BLaER1 treated with 17β-estradiol and CSF1 and Interleukin-3, amounts not matched to agents 10 nM and 100 nM (cell line): Measurements from ENCODE around the gene VWCE.

ENCODE experiments used
- H3K27ac ChIP-seq, 11 experiments: shearing (Covaris generic); formaldehyde crosslinking; 2 replicates each; pipeline ENCODE4 v1.8.1; 2022
- H3K27me3 ChIP-seq, 11 experiments: shearing (Covaris generic); formaldehyde crosslinking; 2 replicates each; pipeline ENCODE4 v1.8.1; 2022
- H3K36me3 ChIP-seq, 11 experiments: shearing (Covaris generic); formaldehyde crosslinking; 2 replicates each; pipeline ENCODE4 v1.8.1; 2022
- H3K4me1 ChIP-seq, 10 experiments: shearing (Covaris generic); formaldehyde crosslinking; 2 replicates each; pipeline ENCODE4 v1.8.1; 2022
- H3K4me2 ChIP-seq, 11 experiments: shearing (Covaris generic); formaldehyde crosslinking; 2 replicates each; pipeline ENCODE4 v1.8.1; 2022
- H3K4me3 ChIP-seq, 10 experiments: shearing (Covaris generic); formaldehyde crosslinking; 2 replicates each; pipeline ENCODE4 v1.8.1; 2022
- H3K9ac ChIP-seq, 11 experiments: shearing (Covaris generic); formaldehyde crosslinking; 2 replicates each; pipeline ENCODE4 v1.8.1; 2022
- H3K9me3 ChIP-seq, 11 experiments: shearing (Covaris generic); formaldehyde crosslinking; replicated peaks in 1 of 11; 2 replicates each; pipeline ENCODE4 v1.8.1; 2022
- H4K20me1 ChIP-seq, 11 experiments: shearing (Covaris generic); formaldehyde crosslinking; 2 replicates each; pipeline ENCODE4 v1.8.1; 2022
- Cebpa-rat ChIP-seq, 11 experiments: shearing (Covaris generic); IDR thresholded peaks; 2 replicates each; pipeline ENCODE4 v1.8.1; 2022

The VWCE gene

GRCh38 chr11:61310749-61311148 lies 15.6 kb upstream of the VWCE start:
- Histone ChIP-seq H3K27ac (no peak overlapping the region), H3K27me3 (no peaks in the 10 kb centered on the region), H3K4me3 (no peak overlapping the region), H3K4me1 (no peaks in the 10 kb centered on the region), H4K20me1 (peaks cover 0 to 69% (median 38%) of the 10 kb centered on the region in 11 experiments; a peak in 18 of 22 replicates), H3K9me3 (no peaks in the 10 kb centered on the region), H3K9ac (no peak overlapping the region), H3K4me2 (no peak overlapping the region), H3K36me3 (peaks cover 99 to 100% (median 100%) of the 10 kb centered on the region in 11 experiments)
- no peak for TF ChIP-seq Cebpa-rat (IDR thresholded peaks at IDR 0.05)

DNA sequence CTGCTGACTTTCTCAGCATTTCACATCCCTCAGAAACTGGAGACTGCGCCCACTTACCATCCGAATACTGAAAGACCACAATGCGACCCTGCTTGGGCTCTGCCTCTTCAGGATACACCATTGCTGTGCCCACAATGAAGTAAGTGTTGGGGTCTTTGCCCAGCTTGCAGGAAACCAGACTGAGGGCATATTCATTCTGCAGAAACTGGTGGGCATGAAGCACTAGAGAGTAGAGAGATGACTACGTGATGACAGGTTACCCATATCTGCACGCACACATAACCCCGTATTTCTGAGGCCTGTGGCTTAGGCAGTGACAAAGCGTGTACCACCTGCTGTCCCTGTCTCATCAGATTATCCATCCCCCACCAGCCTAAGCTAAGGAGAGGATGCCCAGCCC lies 14.6 kb upstream of the VWCE start:
- Histone ChIP-seq H3K9me3 (no peaks in the 10 kb centered on the region), H3K27me3 (no peaks in the 10 kb centered on the region), H3K27ac (no peak overlapping the region), H3K4me3 (no peak overlapping the region), H3K9ac (no peak overlapping the region), H3K4me1 (no peaks in the 10 kb centered on the region), H4K20me1 (peaks cover 0 to 73% (median 47%) of the 10 kb centered on the region in 11 experiments; a peak in 18 of 22 replicates), H3K4me2 (no peak overlapping the region), H3K36me3 (peaks cover 99 to 100% (median 100%) of the 10 kb centered on the region in 11 experiments)
- no peak for TF ChIP-seq Cebpa-rat (IDR thresholded peaks at IDR 0.05)

DNA sequence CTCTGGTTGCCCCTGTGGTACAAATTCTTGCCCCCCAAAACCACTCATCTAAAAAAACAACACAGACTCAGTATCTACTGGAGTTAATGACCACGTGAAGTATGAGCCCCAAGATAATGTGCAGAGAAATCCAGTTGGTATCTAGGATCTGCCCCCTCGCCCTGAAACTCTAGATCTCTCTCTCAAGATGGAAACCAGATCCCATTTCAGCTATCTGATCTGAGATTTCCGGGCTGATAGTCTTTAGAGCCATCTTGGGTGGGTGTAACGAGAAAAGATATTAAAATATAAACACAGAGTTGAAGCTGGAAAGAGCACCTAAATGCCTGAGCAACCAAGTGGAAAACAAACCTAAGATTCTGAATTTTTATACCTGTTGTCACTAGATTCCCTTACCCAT lies 14.0 kb upstream of the VWCE start:
- peaks cover 99 to 100% (median 100%) of the 10 kb centered on the region in 11 experiments for H3K36me3 ChIP-seq
- H3K9ac ChIP-seq: no peak overlapping the region
- no peak overlapping the region for H3K27ac ChIP-seq
- no peaks in the 10 kb centered on the region for H3K27me3 ChIP-seq
- no peaks in the 10 kb centered on the region for H3K9me3 ChIP-seq
- no peaks in the 10 kb centered on the region for H3K4me1 ChIP-seq
- peaks cover 0 to 79% (median 53%) of the 10 kb centered on the region in 11 experiments; a peak in 18 of 22 replicates for H4K20me1 ChIP-seq
- no peak for TF ChIP-seq Cebpa-rat (IDR thresholded peaks at IDR 0.05)
- no peak overlapping the region for H3K4me3 ChIP-seq
- H3K4me2 ChIP-seq: no peak overlapping the region

GRCh38 chr11:61307354-61307753 lies 12.2 kb upstream of the VWCE start:
- no peak for TF ChIP-seq Cebpa-rat (IDR thresholded peaks at IDR 0.05)
- H3K27ac ChIP-seq: no peak overlapping the region
- H4K20me1 ChIP-seq: peaks cover 0 to 94% (median 60%) of the 10 kb centered on the region in 11 experiments; a peak in 18 of 22 replicates
- no peak overlapping the region for H3K4me2 ChIP-seq
- no peak overlapping the region for H3K4me3 ChIP-seq
- H3K9ac ChIP-seq: no peak overlapping the region
- 0 out of 20 replicates have a peak, but pooled peaks cover 0 to 6% (median 0%) of the 10 kb centered on the region in 10 experiments for H3K4me1 ChIP-seq
- no peaks in the 10 kb centered on the region for H3K9me3 ChIP-seq
- peaks cover 99 to 100% (median 100%) of the 10 kb centered on the region in 11 experiments for H3K36me3 ChIP-seq
- no peaks in the 10 kb centered on the region for H3K27me3 ChIP-seq

- Histone ChIP-seq H3K9me3 (no peaks in the 10 kb centered on the region), H3K4me3 (no peak overlapping the region), H3K36me3 (peaks cover 99 to 100% (median 100%) of the 10 kb centered on the region in 11 experiments), H4K20me1 (peaks cover 0 to 90% (median 55%) of the 10 kb centered on the region in 11 experiments; a peak in 18 of 22 replicates), H3K27me3 (no peaks in the 10 kb centered on the region), H3K4me2 (no peak overlapping the region), H3K9ac (no peak overlapping the region), H3K4me1 (0 out of 20 replicates have a peak, but pooled peaks cover 0 to 6% (median 0%) of the 10 kb centered on the region in 10 experiments), H3K27ac (no peak overlapping the region)
- no peak for TF ChIP-seq Cebpa-rat (IDR thresholded peaks at IDR 0.05)
These were observed 11.1 kb upstream of the VWCE start for GRCh38 chr11:61306221-61306620.

- no peak overlapping the region for H3K4me3 ChIP-seq
- 0 out of 20 replicates have a peak, but pooled peaks cover 0 to 6% (median 0%) of the 10 kb centered on the region in 10 experiments for H3K4me1 ChIP-seq
- TF ChIP-seq Cebpa-rat (IDR thresholded peaks at IDR 0.05): no peak
- no peaks in the 10 kb centered on the region for H3K27me3 ChIP-seq
- H3K27ac ChIP-seq: no peak overlapping the region
- peaks cover 0 to 89% (median 55%) of the 10 kb centered on the region in 11 experiments; a peak in 18 of 22 replicates for H4K20me1 ChIP-seq
- no peak overlapping the region for H3K4me2 ChIP-seq
- H3K9ac ChIP-seq: no peak overlapping the region
- no peaks in the 10 kb centered on the region for H3K9me3 ChIP-seq
- H3K36me3 ChIP-seq: peaks cover 100% of the 10 kb centered on the region in 11 experiments
These were observed 10.3 kb upstream of the VWCE start for GRCh38 chr11:61305417-61305816.

DNA sequence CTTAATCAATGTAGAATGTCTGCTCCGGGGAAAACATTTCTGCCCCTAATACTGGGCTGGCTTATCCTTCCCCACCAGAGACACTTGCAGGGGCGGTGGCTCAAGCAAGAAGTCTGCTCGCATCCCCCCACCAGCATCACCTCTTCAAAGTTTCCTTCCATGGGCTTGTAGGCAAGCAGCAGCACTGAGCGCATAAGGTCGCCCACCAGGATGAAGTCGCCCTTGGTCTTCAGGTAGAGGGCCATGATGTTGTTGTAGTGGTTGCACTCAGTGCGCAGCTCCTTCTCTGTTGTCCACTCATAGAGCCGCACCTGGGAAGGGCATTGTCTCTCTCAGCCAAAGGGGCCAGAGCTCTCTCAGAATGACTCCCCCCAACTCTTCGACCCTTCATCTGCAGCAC lies 8.6 kb upstream of the VWCE start:
- H3K9me3 ChIP-seq: no peaks in the 10 kb centered on the region
- peaks cover 0 to 89% (median 59%) of the 10 kb centered on the region in 11 experiments; a peak in 19 of 22 replicates for H4K20me1 ChIP-seq
- no peak overlapping the region for H3K4me2 ChIP-seq
- TF ChIP-seq Cebpa-rat (IDR thresholded peaks at IDR 0.05): no peak
- no peaks in the 10 kb centered on the region for H3K27me3 ChIP-seq
- no peak overlapping the region for H3K9ac ChIP-seq
- no peak overlapping the region for H3K4me3 ChIP-seq
- H3K27ac ChIP-seq: no peak overlapping the region
- H3K4me1 ChIP-seq: peaks cover 8 to 17% (median 13%) of the 10 kb centered on the region in 10 experiments
- H3K36me3 ChIP-seq: peaks cover 98 to 100% (median 100%) of the 10 kb centered on the region in 11 experiments

GRCh38 chr11:61302550-61302949 lies 7.4 kb upstream of the VWCE start:
- Histone ChIP-seq H4K20me1 (peaks cover 0 to 89% (median 58%) of the 10 kb centered on the region in 11 experiments; a peak in 20 of 22 replicates), H3K4me2 (no peak overlapping the region), H3K9ac (no peak overlapping the region), H3K27ac (no peak overlapping the region), H3K36me3 (peaks cover 86 to 96% (median 92%) of the 10 kb centered on the region in 11 experiments), H3K27me3 (no peaks in the 10 kb centered on the region), H3K9me3 (no peaks in the 10 kb centered on the region), H3K4me3 (no peak overlapping the region), H3K4me1 (peaks cover 19 to 29% (median 25%) of the 10 kb centered on the region in 10 experiments)
- no peak for TF ChIP-seq Cebpa-rat (IDR thresholded peaks at IDR 0.05)

DNA sequence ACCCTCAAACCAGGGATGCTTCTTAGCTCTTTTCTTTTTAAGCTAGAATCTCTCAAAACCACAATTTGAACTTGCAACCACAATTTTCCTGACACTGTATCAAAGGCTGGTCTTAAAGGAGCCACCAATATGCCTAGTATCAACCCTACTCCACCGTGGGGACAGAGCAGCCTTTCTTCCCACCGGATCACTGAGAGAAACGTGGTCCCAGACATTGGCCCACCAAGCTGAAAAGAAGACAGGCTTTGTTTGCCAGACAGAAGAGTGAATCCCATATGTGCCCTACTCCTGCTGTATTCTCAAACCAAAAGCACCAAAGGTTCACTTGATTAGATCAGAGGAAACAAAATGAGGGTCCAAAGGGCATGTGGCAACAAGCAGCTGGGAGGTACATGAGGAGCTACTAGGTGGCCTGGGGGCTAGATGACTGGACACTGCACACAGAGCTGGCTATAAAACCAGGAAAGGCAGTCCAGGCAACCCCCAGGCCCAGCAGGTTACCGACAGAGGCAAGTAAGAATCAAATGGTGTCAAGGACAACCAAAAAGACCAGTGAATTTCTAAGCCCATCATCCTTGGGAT lies 3.6 kb upstream of the VWCE start:
- peak overlapping the region; percentile 86 to 99 (median 95) for H3K4me2 ChIP-seq
- H3K4me3 ChIP-seq: no peak overlapping the region
- H3K27ac ChIP-seq: peak overlapping the region in 8 of 11 experiments; percentile 15 to 71 (median 48); a peak in 9 of 22 replicates
- peaks cover 43 to 58% (median 51%) of the 10 kb centered on the region in 10 experiments for H3K4me1 ChIP-seq
- no peaks in the 10 kb centered on the region for H3K27me3 ChIP-seq
- H3K36me3 ChIP-seq: peaks cover 48 to 63% (median 55%) of the 10 kb centered on the region in 11 experiments
- peaks cover 0 to 56% (median 25%) of the 10 kb centered on the region in 11 experiments; a peak in 14 of 22 replicates for H4K20me1 ChIP-seq
- H3K9ac ChIP-seq: peak overlapping the region in 2 of 11 experiments; percentile 47 to 54; a peak in 2 of 22 replicates
- no peaks in the 10 kb centered on the region for H3K9me3 ChIP-seq
- no peak for TF ChIP-seq Cebpa-rat (IDR thresholded peaks at IDR 0.05)
